Ishikawa (cell line): ENCODE measurements around the gene ANXA2.

ENCODE experiments used
- CEBPB ChIP-seq: IDR thresholded peaks from 2 replicates; pipeline ENCODE4 v1.6.1; 2012
- CREB1 ChIP-seq: IDR thresholded peaks from 2 replicates; pipeline ENCODE4 v1.6.1; 2012; ENCODE audit warnings: low read depth
- EGR1 ChIP-seq: IDR thresholded peaks from 2 replicates; pipeline ENCODE4 v1.6.1; 2012
- EP300 ChIP-seq: IDR thresholded peaks from 2 replicates; pipeline ENCODE4 v1.6.1; 2012; ENCODE audit warnings: borderline replicate concordance
- FOXM1 ChIP-seq: IDR thresholded peaks from 2 replicates; pipeline ENCODE4 v1.6.1; 2012; ENCODE audit warnings: low read depth, borderline replicate concordance
- NFIC ChIP-seq: IDR thresholded peaks from 2 replicates; pipeline ENCODE4 v1.6.1; 2012
- RAD21 ChIP-seq: IDR thresholded peaks from 2 replicates; pipeline ENCODE4 v1.6.1; 2012; ENCODE audit warnings: low read depth
- REST ChIP-seq: IDR thresholded peaks from 2 replicates; pipeline ENCODE4 v1.6.1; 2012; ENCODE audit warnings: low read depth, mild to moderate bottlenecking
- TAF1 ChIP-seq: IDR thresholded peaks from 2 replicates; pipeline ENCODE4 v1.6.1; 2012; ENCODE audit warnings: low read depth, mild to moderate bottlenecking
- TCF12 ChIP-seq: IDR thresholded peaks from 2 replicates; pipeline ENCODE4 v1.6.1; 2012; ENCODE audit warnings: low read depth
- TEAD4 ChIP-seq: IDR thresholded peaks from 2 replicates; pipeline ENCODE4 v1.6.1; 2012
- USF1 ChIP-seq: IDR thresholded peaks from 2 replicates; pipeline ENCODE4 v1.6.1; 2012
- YY1 ChIP-seq: IDR thresholded peaks from 2 replicates; pipeline ENCODE4 v1.6.1; 2012; ENCODE audit warnings: low read depth
- ZBTB7A ChIP-seq: IDR thresholded peaks from 2 replicates; pipeline ENCODE4 v1.6.1; 2012; ENCODE audit warnings: low read depth
- TF ChIP-seq, protein P1 (sequence below): IDR thresholded peaks from 2 replicates; pipeline ENCODE4 v1.6.1; 2012

Gene ANXA2

GRCh38 chr15:60441331-60441730, 43.5 kb upstream of the ANXA2 start:
- TF ChIP-seq USF1 = no peak
- no peak for TF ChIP-seq TAF1
- no peak for TF ChIP-seq ZBTB7A
- TF ChIP-seq REST = no peak
- TF ChIP-seq, protein P1, sequence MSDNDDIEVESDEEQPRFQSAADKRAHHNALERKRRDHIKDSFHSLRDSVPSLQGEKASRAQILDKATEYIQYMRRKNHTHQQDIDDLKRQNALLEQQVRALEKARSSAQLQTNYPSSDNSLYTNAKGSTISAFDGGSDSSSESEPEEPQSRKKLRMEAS = no peak
- no peak for TF ChIP-seq TCF12
- TF ChIP-seq YY1 = no peak
- TF ChIP-seq EGR1 = no peak
- TF ChIP-seq TEAD4 = no peak
- no peak for TF ChIP-seq RAD21
- no peak for TF ChIP-seq FOXM1
- no peak for TF ChIP-seq CREB1

DNA sequence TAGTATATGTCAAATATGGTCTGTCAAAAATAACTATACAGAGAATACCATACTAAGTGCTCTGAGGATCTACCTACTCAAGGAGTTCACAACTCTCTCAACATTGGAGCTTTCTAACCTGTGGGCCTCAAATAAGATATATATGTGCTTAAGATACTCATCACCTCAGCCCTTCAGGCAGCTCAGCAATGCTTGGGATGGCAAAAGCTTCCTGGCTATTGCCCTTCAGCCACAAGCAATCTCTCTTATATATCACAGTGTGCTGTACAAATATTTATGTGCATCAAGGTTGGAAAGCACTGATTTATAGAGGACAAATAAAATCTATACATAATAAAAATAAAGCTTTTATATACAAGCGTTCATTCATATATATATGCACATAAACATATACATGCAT, 40.9 kb upstream of the ANXA2 start:
- no peak for TF ChIP-seq CEBPB
- no peak for TF ChIP-seq RAD21
- no peak for TF ChIP-seq TEAD4
- TF ChIP-seq FOXM1 = no peak
- no peak for TF ChIP-seq ZBTB7A
- TF ChIP-seq USF1 = no peak
- no peak for TF ChIP-seq EP300
- no peak for TF ChIP-seq YY1

DNA sequence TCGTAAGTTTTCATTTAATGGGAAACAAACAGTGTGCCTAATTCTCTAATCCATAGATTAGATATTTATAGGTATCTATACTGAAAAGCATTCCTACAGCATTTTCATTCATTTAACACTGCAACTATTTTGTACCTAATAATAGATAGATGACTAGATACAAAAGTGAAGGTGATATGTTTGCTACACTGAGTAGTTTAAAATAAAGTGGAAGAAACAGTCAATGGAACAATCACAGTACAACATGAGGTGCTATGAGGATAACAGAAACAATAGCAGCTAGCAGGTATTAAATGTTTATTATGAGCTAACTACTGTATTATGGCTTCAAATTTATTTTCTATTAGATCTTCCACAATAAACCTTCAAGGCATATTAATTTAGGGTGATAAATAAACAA, 31.1 kb upstream of the ANXA2 start:
- TF ChIP-seq RAD21 = no peak
- TF ChIP-seq TAF1 = no peak
- TF ChIP-seq EP300 = no peak
- no peak for TF ChIP-seq USF1
- no peak for TF ChIP-seq CREB1
- TF ChIP-seq, protein P1 = no peak
- TF ChIP-seq YY1 = no peak
- no peak for TF ChIP-seq NFIC
- TF ChIP-seq FOXM1 = no peak
- TF ChIP-seq TCF12 = no peak
- no peak for TF ChIP-seq TEAD4
- TF ChIP-seq CEBPB = no peak

GRCh38 chr15:60426870-60427508, 29.2 kb upstream of the ANXA2 start:
- no peak for TF ChIP-seq YY1
- no peak for TF ChIP-seq CEBPB
- TF ChIP-seq, protein P1 = no peak
- TF ChIP-seq RAD21 = no peak
- no peak for TF ChIP-seq EP300
- no peak for TF ChIP-seq REST
- no peak for TF ChIP-seq TAF1
- TF ChIP-seq CREB1 = no peak
- no peak for TF ChIP-seq EGR1
- TF ChIP-seq ZBTB7A = no peak
- no peak for TF ChIP-seq TCF12
- TF ChIP-seq USF1 = no peak
- no peak for TF ChIP-seq TEAD4
- no peak for TF ChIP-seq NFIC
- no peak for TF ChIP-seq FOXM1

GRCh38 chr15:60425461-60425860, 27.7 kb upstream of the ANXA2 start:
- TF ChIP-seq NFIC = no peak
- no peak for TF ChIP-seq RAD21
- no peak for TF ChIP-seq FOXM1
- TF ChIP-seq, protein P1 = no peak
- TF ChIP-seq USF1 = no peak
- no peak for TF ChIP-seq TCF12
- TF ChIP-seq YY1 = no peak
- no peak for TF ChIP-seq EP300
- no peak for TF ChIP-seq REST
- no peak for TF ChIP-seq TEAD4
- TF ChIP-seq CREB1 = no peak
- TF ChIP-seq TAF1 = no peak
